Suprapubic skin (tissue), 2 donors: ENCODE measurements around the gene TULP4.

Source experiments
- EP300 ChIP-seq: sonication (generic); formaldehyde crosslinking; IDR thresholded peaks from one replicate; pipeline ENCODE4 v1.6.1; 2017; ENCODE audit warnings: antibody characterized with exemption
- POLR2A ChIP-seq, 2 donors: fragments of 450-650 bp; IDR thresholded peaks; one replicate each; pipeline ENCODE4 v1.6.1; 2017; ENCODE audit warnings: antibody characterized with exemption in 2 of 2, mild to moderate bottlenecking in 2 of 2, moderate library complexity in 2 of 2

- TF ChIP-seq EP300 (no peak), POLR2A (IDR thresholded peaks at IDR 0.05) (no peak)
Observed at GRCh38 chr6:158396136-158396535, 83.9 kb downstream of the TULP4 start.
